Activated CD8-positive, alpha-beta T cell treated with anti-CD3 and anti-CD28 coated beads for 36 hours (primary cell): ENCODE measurements around the gene CENPL. TPM values are rescaled to one million over a fixed set of nuclear protein-coding genes. Genes with fewer than 3 reads are reported as not detected.

Experiments used
- ATAC-seq: fragments of 200-7000 bp; cut with Tn5 transposase; one replicate; pipeline ENCODE4 v1.10.0; 2021; ENCODE audit warnings: mild to moderate bottlenecking, moderate library complexity
- CTCF ChIA-PET: fragments of 350-600 bp; sonication (Branson Sonifier 250); formaldehyde crosslinking; loops from one replicate; lab custom pipeline; 2021; ENCODE audit warnings: antibody characterized with exemption; lab: Charles Lee
- POLR2A ChIA-PET: fragments of 350-600 bp; sonication (Branson Sonifier 250); formaldehyde crosslinking; loops from one replicate; lab custom pipeline; 2021; ENCODE audit warnings: antibody characterized with exemption; lab: Charles Lee
- DNase-seq: peaks from one replicate; pipeline ENCODE4 v3.0.0-alpha.2; 2020
- H3K27ac Mint-ChIP-seq: one replicate; pipeline ENCODE4 v1.8.0; 2021; ENCODE audit warnings: mild to moderate bottlenecking, mixed read lengths
- H3K27me3 Mint-ChIP-seq: one replicate; pipeline ENCODE4 v1.8.0; 2021; ENCODE audit warnings: mixed read lengths
- H3K36me3 Mint-ChIP-seq: one replicate; pipeline ENCODE4 v1.8.0; 2021; ENCODE audit warnings: low read depth, mixed read lengths
- H3K4me1 Mint-ChIP-seq: one replicate; pipeline ENCODE4 v1.8.0; 2021; ENCODE audit warnings: low read depth, mixed read lengths
- H3K4me3 Mint-ChIP-seq: one replicate; pipeline ENCODE4 v1.8.0; 2021; ENCODE audit warnings: mild to moderate bottlenecking, moderate library complexity, mixed read lengths
- H3K9me3 Mint-ChIP-seq: one replicate; pipeline ENCODE4 v1.8.0; 2021; ENCODE audit warnings: mixed read lengths
- CTCF ChIP-seq: fragments of 200-600 bp; IDR thresholded peaks from one replicate; pipeline ENCODE4 v1.8.0; 2022; ENCODE audit warnings: antibody characterized with exemption, mild to moderate bottlenecking
- intact Hi-C: fragments of 100-400 bp; cut with micrococcal nuclease; formaldehyde crosslinking; loops from one replicate; pipeline ENCODE4 v1.10.0; 2022
- total RNA-seq, 2 experiments: library from RNA; stranded (reverse); gene quantifications; one replicate each; pipeline ENCODE4 v1.2.3, GENCODE V29; 2021

The CENPL gene
- 10 to 100 TPM; 20.9 to 23.3 TPM for total RNA-seq

GRCh38 chr1:173824315-173825081, at the start of gene CENPL, which contains the start of gene DARS2:
Gene CENPL (minus strand): TSS chr1:173824883. CDS start chr1:173811299, 13,584 bp downstream.
Gene DARS2 (plus strand): TSS chr1:173824673. CDS start chr1:173825230, 557 bp downstream.
- H3K4me3 Mint-ChIP-seq, result peak within 1 kb of the TSS; percentile 94
- no peaks in the 10 kb centered on the region for H3K9me3 Mint-ChIP-seq
- peak within 1 kb of the TSS; percentile 99 for H3K27ac Mint-ChIP-seq
- peaks cover 50% of the 10 kb centered on the region for H3K4me1 Mint-ChIP-seq
- TF ChIP-seq CTCF, result no peak
- ChIA-PET POLR2A (interaction anchor here (0.6 to 2.5 kb wide), 19 partner anchors 12 to 401 kb away, joined by 3 to 29 read pairs (median 4); partner anchors contain the start of genes GAS5, KLHL20, PRDX6 and ZBTB37), CTCF (interaction anchor here (0.9 to 3.6 kb wide), 7 partner anchors 27 to 407 kb away, joined by 3 to 37 read pairs (median 6); partner anchors contain the start of gene KLHL20)
- peaks cover 36% of the 10 kb centered on the region for H3K36me3 Mint-ChIP-seq
- DNase-seq (peak; percentile 95), ATAC-seq (peak; percentile 90)
- no peaks in the 10 kb centered on the region for H3K27me3 Mint-ChIP-seq
- intact Hi-C loops, result loop anchor here (2.0 to 10.0 kb wide), 4 partner anchors 44 to 1080 kb away; partner anchors contain the start of gene ZBTB37

GRCh38 chr1:173871500-173871899, 46.8 kb upstream of the CENPL start:
- DNase-seq, result no peak
- intact Hi-C loops, result no loop called here
- H3K27ac Mint-ChIP-seq, result peak overlapping the region; percentile 84
- ATAC-seq, result no peak
- no peaks in the 10 kb centered on the region for H3K9me3 Mint-ChIP-seq
- peaks cover 43% of the 10 kb centered on the region for H3K36me3 Mint-ChIP-seq
- no peak overlapping the region for H3K4me3 Mint-ChIP-seq
- peaks cover 36% of the 10 kb centered on the region for H3K4me1 Mint-ChIP-seq
- no peak for TF ChIP-seq CTCF
- no peaks in the 10 kb centered on the region for H3K27me3 Mint-ChIP-seq
- POLR2A ChIA-PET, result interaction anchor here (4.0 kb wide), 1 partner anchor 11 kb away, joined by 17 read pairs; no protein-coding TSS in a partner anchor
- CTCF ChIA-PET, result no interaction called here

DNA sequence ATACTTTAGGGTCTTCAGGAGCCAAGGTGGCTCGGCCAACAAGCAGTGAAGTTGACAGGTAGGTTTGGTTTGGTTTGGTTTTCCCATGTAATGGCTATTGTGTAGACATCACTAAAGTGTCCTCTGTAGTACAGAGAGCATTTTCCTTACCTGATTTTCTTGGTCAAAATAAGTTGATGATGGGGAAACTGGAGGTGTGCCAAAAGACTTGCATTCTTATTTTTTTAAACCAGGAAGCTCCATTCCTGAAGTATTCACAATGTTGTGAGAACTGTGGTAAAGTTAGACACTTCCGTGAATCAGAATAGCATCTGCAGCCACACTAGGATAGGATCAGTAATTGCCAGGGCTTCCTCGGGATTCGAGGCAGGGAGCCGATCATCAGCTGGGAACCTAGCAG, 46.4 kb upstream of the CENPL start:
- Mint-ChIP-seq H3K36me3 (peaks cover 47% of the 10 kb centered on the region), H3K4me3 (peak overlapping the region; percentile 95), H3K4me1 (peaks cover 36% of the 10 kb centered on the region), H3K9me3 (no peaks in the 10 kb centered on the region), H3K27ac (peak overlapping the region; percentile 84), H3K27me3 (no peaks in the 10 kb centered on the region)
- CTCF ChIA-PET, result no interaction called here
- no peak for ATAC-seq
- POLR2A ChIA-PET, result interaction anchor here (4.0 kb wide), 1 partner anchor 10 kb away, joined by 17 read pairs; no protein-coding TSS in a partner anchor
- intact Hi-C loops, result no loop called here
- no peak for TF ChIP-seq CTCF
- no peak for DNase-seq

DNA sequence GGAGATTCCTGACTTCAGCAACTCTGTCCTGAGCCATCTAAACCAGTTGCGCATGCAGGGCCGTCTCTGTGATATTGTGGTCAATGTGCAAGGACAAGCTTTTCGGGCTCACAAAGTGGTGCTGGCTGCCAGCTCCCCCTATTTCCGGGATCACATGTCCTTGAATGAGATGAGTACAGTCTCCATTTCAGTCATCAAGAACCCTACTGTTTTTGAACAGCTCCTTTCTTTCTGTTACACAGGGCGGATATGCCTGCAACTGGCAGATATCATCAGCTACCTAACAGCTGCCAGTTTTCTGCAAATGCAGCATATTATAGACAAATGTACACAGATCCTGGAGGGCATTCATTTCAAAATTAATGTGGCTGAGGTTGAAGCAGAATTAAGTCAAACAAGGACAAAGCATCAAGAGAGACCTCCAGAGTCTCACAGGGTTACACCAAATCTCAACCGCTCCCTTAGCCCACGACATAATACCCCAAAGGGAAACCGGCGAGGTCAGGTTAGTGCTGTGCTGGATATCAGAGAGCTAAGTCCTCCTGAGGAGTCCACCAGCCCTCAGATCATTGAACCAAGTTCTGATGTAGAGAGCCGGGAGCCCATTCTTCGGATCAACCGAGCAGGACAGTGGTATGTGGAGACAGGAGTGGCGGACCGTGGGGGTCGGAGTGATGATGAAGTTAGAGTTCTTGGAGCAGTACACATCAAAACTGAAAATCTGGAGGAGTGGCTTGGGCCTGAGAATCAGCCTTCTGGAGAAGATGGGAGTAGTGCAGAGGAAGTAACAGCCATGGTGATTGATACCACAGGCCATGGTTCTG, 45.8 kb upstream of the CENPL start:
- POLR2A ChIA-PET, result interaction anchor here (4.0 kb wide), 1 partner anchor 10 kb away, joined by 17 read pairs; no protein-coding TSS in a partner anchor

More for the DNA sequence above, 45.8 kb upstream of the CENPL start:
- Mint-ChIP-seq H3K4me3 (peak overlapping the region; percentile 95), H3K27me3 (no peaks in the 10 kb centered on the region), H3K4me1 (peaks cover 40% of the 10 kb centered on the region), H3K9me3 (no peaks in the 10 kb centered on the region), H3K27ac (peak overlapping the region; percentile 84), H3K36me3 (peaks cover 50% of the 10 kb centered on the region)
- ATAC-seq, result no peak
- intact Hi-C loops, result no loop called here
- peak; percentile 57 for DNase-seq
- CTCF ChIA-PET, result no interaction called here
- TF ChIP-seq CTCF, result no peak
